ENCODE results near the gene BLACAT1.

Gene BLACAT1

GRCh38 chr1:205432116-205432515 lies 23.7 kb downstream of the BLACAT1 start:
- Histone ChIP-seq H3K4me1 (ENCODE audit: low read length) (peaks cover 34% of the 10 kb centered on the region), H3K79me2 (ENCODE audit: low read length) (no peaks in the 10 kb centered on the region), H3K36me3 (replicated peaks; ENCODE audit: low read depth, low read length) (no peaks in the 10 kb centered on the region), H3K4me3 (ENCODE audit: low read length) (no peak overlapping the region), H4K20me1 (ENCODE audit: insufficient read depth, low read length) (no peaks in the 10 kb centered on the region), H3K27me3 (ENCODE audit: low read depth, low read length) (peaks cover 55% of the 10 kb centered on the region), H3K9ac (ENCODE audit: low read length) (no peak overlapping the region), H3K4me2 (ENCODE audit: low read length) (no peak overlapping the region), H2AFZ (ENCODE audit: low read depth, low read length) (no peak overlapping the region), H3K9me3 (ENCODE audit: insufficient read depth, low read length) (no peaks in the 10 kb centered on the region), H3K27ac (ENCODE audit: low read length) (no peak overlapping the region)
- TF ChIP-seq CTCF (IDR thresholded peaks at IDR 0.05; ENCODE audit: low read depth, low read length) (no peak), EZH2phosphoT487 (IDR thresholded peaks at IDR 0.05; ENCODE audit: low read depth) (no peak)

GRCh38 chr1:205430696-205431305 lies 25.0 kb downstream of the BLACAT1 start:
- Histone ChIP-seq H3K4me3 (ENCODE audit: low read length) (peak overlapping the region; percentile 82), H3K79me2 (ENCODE audit: low read length) (no peaks in the 10 kb centered on the region), H2AFZ (ENCODE audit: low read depth, low read length) (peak overlapping the region; percentile 95), H3K4me1 (ENCODE audit: low read length) (peaks cover 30% of the 10 kb centered on the region), H3K36me3 (replicated peaks; ENCODE audit: low read depth, low read length) (no peaks in the 10 kb centered on the region), H3K4me2 (ENCODE audit: low read length) (peak overlapping the region; percentile 83), H3K27ac (ENCODE audit: low read length) (no peak overlapping the region), H3K9ac (ENCODE audit: low read length) (peak overlapping the region; percentile 30; the same call in 1 of the 2 replicates), H3K27me3 (ENCODE audit: low read depth, low read length) (peaks cover 52% of the 10 kb centered on the region), H3K9me3 (ENCODE audit: insufficient read depth, low read length) (no peaks in the 10 kb centered on the region), H4K20me1 (ENCODE audit: insufficient read depth, low read length) (no peaks in the 10 kb centered on the region)
- TF ChIP-seq EZH2phosphoT487 (IDR thresholded peaks at IDR 0.05; ENCODE audit: low read depth) (no peak), CTCF (IDR thresholded peaks at IDR 0.05; ENCODE audit: low read depth, low read length) (peak; percentile 96)

- Histone ChIP-seq H3K9ac (ENCODE audit: low read length) (no peak overlapping the region; the same call in 1 of the 2 replicates), H3K27me3 (ENCODE audit: low read depth, low read length) (peaks cover 59% of the 10 kb centered on the region), H3K4me2 (ENCODE audit: low read length) (peak overlapping the region; percentile 83)
Measured at GRCh38 chr1:205429762-205430695, 25.8 kb downstream of the BLACAT1 start.

More at GRCh38 chr1:205429762-205430695, 25.8 kb downstream of the BLACAT1 start:
- H3K27ac ChIP-seq (ENCODE audit: low read length), result no peak overlapping the region
- no peaks in the 10 kb centered on the region for H3K9me3 ChIP-seq (ENCODE audit: insufficient read depth, low read length)
- H3K4me1 ChIP-seq (ENCODE audit: low read length), result peaks cover 22% of the 10 kb centered on the region
- H3K4me3 ChIP-seq (ENCODE audit: low read length), result peak overlapping the region; percentile 82
- no peaks in the 10 kb centered on the region for H3K36me3 ChIP-seq (replicated peaks; ENCODE audit: low read depth, low read length)
- H3K79me2 ChIP-seq (ENCODE audit: low read length), result no peaks in the 10 kb centered on the region
- H4K20me1 ChIP-seq (ENCODE audit: insufficient read depth, low read length), result no peaks in the 10 kb centered on the region
- H2AFZ ChIP-seq (ENCODE audit: low read depth, low read length), result peak overlapping the region; percentile 95
- TF ChIP-seq EZH2phosphoT487 (IDR thresholded peaks at IDR 0.05; ENCODE audit: low read depth) (no peak), CTCF (IDR thresholded peaks at IDR 0.05; ENCODE audit: low read depth, low read length) (no peak)

Data from OCI-LY3 (cell line).